Hair follicle dermal papilla cell (primary cell): ENCODE data around the gene HNRNPK. TPM values are rescaled to one million over a fixed set of nuclear protein-coding genes. Genes with fewer than 3 reads are reported as not detected.

ENCODE experiments used
- small RNA-seq: library from RNA; depleted of rRNA; stranded (forward); fragments of <200 nt; gene quantifications from one replicate; pipeline ENCODE3, GENCODE V24; 2012
- total RNA-seq: library from RNA; depleted of rRNA; stranded (reverse); fragments of >200 nt; gene quantifications from 2 replicates; pipeline ENCODE4 v1.2.3, GENCODE V29; 2012

HNRNPK gene
- 420 and 450 TPM in 2 replicates for total RNA-seq

GRCh38 chr9:83979812-83980394 lies at the start of gene HNRNPK:
Gene HNRNPK, minus strand, starts transcription at chr9:83980215. Its CDS starts 1,963 bp downstream, at chr9:83978252.

GRCh38 chr9:83980395-83981125 lies 545 bp upstream of the HNRNPK start, which contains the start of gene RMI1:
Gene RMI1, plus strand, starts transcription at chr9:83980805. Its CDS starts 20,182 bp downstream, at chr9:84000987.

DNA sequence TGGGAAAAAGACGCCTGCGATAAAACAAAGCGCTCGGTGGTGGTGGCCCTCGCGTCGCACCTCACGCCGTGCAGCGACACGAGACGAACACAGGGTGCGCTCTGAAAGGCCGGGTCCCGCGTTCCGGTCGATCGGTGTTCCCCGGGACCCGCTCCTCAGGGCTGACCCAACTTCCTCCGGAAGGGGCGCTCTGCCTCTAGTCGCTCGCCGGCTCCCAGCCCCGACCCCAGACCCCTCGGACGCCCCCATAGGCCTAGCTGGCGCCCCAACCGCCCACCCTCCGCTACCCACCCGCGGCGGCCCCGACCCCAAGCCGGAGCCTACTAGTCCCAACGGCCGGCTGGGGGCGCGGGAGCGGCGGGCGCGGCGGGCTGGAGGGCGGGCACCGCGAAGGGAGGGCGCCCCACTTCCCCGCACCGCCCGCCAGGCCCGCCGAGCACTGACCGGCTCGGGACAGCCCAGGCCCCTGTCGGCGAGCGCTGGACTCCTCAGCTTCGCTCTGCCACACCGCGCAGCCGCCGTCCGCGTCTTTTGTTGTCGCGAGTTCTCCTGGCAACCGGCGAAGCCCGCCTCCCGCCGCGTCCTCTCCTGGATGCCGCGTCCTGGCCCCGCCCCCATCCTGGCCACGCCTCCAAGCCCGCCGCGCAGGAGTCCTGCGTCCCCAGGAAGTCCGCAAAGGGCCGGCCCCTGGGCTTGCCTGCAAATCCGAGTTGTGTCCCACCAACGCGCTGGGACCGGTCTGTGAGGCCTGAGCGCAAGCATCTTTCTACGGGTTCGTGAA lies 58.9 kb downstream of the HNRNPK start, which contains the start of gene KIF27:
Gene KIF27 (minus strand): TSS at position 506 of the 781 bp plus-strand sequence. CDS start 5,841 bp downstream, outside the sequence.

Small RNA genes within 50 kb of the gene (small RNA-seq; reads per million reads assigned to genes)
- gene RF00019: not detected

Other genes starting within 250 kb of the HNRNPK start
- 0.49 and 0.65 TPM in 2 replicates for gene GKAP1, start 162.4 kb downstream of the HNRNPK start, total RNA-seq
- 3.9 TPM in 2 replicates for gene KIF27, start 58.8 kb downstream of the HNRNPK start, total RNA-seq
- gene RMI1, start 590 bp upstream of the HNRNPK start, total RNA-seq: 6.7 and 7.8 TPM in 2 replicates